DMS153 treated with DMSO at 0.1 percent for 48 hours (cell line): ENCODE data around the gene GBP1.
"Not testable (repeated sequence)": the region's sequence is repeated elsewhere in the genome, so short reads cannot be mapped to it uniquely, and the experiment has no call there.

Source experiments
- DNase-seq: peaks from one replicate; lab custom pipeline; 2025; ENCODE audit not compliant: unreplicated experiment; lab: John Stamatoyannopoulos, UW

Gene GBP1

GRCh38 chr1:89022167-89022959 lies 42.6 kb downstream of the GBP1 start, which contains the start of gene GBP3:
Gene GBP3, minus strand, starts transcription at chr1:89022866. Its CDS starts 2,145 bp downstream, at chr1:89020721.
- DNase-seq: peak; percentile 47

GRCh38 chr1:89018318-89018717 lies 46.7 kb downstream of the GBP1 start:
- not testable (repeated sequence) for DNase-seq

DNA sequence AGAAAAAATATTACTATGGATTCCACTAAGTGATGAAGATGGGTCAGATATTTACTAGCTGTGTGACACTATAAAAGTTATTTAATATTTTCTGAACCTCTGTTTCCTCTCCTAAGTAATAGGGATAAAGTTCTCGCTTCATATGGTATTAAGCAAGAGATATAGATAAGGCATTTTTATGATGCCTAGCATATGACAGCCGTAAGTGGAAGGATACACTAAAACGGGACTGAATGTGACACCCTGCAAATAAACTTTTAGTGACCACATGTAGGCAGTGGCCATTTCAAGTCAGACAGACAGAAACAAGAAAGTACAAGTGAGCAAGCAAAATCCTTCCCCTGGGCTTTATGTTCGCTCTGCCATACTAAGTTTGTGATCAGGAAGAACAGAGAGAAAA lies 56.5 kb downstream of the GBP1 start:
- DNase-seq: no peak

DNA sequence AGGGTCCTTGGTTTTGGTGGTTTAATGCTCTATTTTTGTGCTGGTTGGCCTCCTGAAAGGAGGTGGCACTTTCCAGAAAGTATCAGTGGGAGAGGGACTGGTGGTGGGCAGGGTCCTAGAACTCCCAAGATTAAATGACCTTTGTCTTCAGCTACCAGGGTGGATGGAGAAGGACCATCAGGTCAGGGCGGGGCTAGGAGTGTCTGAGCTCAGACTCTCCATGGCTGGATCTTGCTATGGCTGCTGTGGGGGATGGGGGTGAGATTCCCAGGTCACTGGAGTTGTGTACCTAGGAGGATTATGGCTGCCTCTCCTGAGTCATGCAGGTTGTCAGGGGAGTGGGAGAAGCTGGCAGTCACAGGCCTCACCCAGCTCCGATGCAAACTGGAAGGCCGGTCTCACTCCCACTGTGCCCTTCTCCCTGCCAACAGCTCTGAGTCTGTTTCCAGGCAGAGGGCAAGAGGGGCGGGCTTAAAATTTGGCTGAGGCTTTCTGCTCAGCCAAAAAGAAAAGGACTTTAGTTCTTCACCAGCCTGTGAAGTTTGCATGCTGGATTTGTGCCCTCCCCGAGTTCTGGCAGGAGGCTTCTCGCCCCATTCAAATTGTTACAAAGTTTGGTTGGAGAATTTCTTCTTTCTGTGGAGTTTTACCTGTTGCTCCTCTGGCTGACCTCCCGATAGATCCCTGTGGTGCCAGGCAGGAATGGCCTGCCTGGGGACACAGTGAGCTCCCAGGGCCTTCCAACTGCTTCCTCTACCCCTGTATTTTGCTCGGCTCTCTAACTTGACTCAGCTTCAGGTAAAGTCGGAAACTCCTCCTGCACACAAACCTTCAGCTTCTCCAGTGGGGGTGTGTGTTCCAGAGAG lies 59.5 kb downstream of the GBP1 start:
- DNase-seq: no peak
